ENCODE measurements around the gene GLRX3. TPM values are rescaled to one million over a fixed set of nuclear protein-coding genes. Genes with fewer than 3 reads are reported as not detected.

GLRX3 gene
- total RNA-seq, 6 experiments from 2014 or later, result 23.5 to 50.6 (median 33.4) TPM

DNA sequence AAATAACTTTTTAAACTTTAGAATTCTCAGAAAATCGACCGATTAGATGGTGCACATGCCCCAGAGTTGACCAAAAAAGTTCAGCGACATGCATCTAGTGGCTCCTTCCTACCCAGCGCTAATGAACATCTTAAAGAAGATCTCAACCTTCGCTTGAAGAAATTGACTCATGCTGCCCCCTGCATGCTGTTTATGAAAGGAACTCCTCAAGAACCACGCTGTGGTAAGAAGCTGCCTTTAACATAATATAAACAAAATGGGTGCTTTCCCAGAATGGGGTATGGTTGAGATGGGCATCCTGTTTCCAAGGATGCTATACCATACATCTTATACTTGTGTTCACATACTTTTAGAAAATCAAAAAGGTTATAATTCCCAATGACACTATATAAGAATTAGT is 24.6 kb downstream of the GLRX3 start:
- no peaks in the 10 kb centered on the region for H3K27me3 ChIP-seq
- H3K9me3 ChIP-seq, result no peaks in the 10 kb centered on the region
- intact Hi-C loops (cut with DNase I), result no loop called here
- H3K36me3 ChIP-seq, result peaks cover 0 to 36% (median 6%) of the 10 kb centered on the region in 4 donors
- 86% methylated on average over 6 of the region's 6 CpGs for WGBS (ENCODE audit: insufficient coverage, low coverage, low lambda C conversion rate, missing lambda C conversion rate)
- DNase-seq (no peak), ATAC-seq (no peak)
- H3K4me3 ChIP-seq, result no peak overlapping the region
- no peak overlapping the region for H3K27ac ChIP-seq
- no peaks in the 10 kb centered on the region for H3K4me1 ChIP-seq
- no peak for TF ChIP-seq POLR2A (IDR thresholded peaks at IDR 0.05)
- TF ChIP-seq, protein P1, sequence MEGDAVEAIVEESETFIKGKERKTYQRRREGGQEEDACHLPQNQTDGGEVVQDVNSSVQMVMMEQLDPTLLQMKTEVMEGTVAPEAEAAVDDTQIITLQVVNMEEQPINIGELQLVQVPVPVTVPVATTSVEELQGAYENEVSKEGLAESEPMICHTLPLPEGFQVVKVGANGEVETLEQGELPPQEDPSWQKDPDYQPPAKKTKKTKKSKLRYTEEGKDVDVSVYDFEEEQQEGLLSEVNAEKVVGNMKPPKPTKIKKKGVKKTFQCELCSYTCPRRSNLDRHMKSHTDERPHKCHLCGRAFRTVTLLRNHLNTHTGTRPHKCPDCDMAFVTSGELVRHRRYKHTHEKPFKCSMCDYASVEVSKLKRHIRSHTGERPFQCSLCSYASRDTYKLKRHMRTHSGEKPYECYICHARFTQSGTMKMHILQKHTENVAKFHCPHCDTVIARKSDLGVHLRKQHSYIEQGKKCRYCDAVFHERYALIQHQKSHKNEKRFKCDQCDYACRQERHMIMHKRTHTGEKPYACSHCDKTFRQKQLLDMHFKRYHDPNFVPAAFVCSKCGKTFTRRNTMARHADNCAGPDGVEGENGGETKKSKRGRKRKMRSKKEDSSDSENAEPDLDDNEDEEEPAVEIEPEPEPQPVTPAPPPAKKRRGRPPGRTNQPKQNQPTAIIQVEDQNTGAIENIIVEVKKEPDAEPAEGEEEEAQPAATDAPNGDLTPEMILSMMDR (IDR thresholded peaks at IDR 0.05), result no peak

DNA sequence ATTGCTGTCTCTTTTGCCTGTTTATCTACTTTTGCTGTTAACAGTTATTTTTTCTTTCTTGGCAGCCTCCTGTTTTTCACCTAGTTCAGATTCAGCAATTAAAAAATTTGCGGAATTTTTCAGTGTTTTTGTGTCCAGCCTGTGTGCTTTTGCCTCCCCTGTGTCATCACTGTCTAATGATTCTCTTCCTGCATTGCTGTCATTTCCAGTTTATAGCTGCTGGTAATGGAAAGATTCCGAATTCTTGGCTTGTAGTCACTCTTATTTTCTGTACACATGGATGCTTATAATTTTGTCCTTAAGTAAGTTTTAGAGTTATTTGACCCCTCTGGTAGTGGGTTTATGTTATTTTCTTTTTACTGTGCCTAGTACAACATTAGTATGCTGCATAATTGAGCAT is 25.1 kb downstream of the GLRX3 start:
- DNase-seq (no peak), ATAC-seq (no peak)
- intact Hi-C loops (cut with DNase I), result no loop called here
- peaks cover 0 to 36% (median 6%) of the 10 kb centered on the region in 4 donors for H3K36me3 ChIP-seq
- TF ChIP-seq, protein P1 (IDR thresholded peaks at IDR 0.05), result no peak
- no peak for TF ChIP-seq POLR2A (IDR thresholded peaks at IDR 0.05)
- H3K4me3 ChIP-seq, result no peak overlapping the region
- H3K9me3 ChIP-seq, result no peaks in the 10 kb centered on the region
- H3K27me3 ChIP-seq, result no peaks in the 10 kb centered on the region
- no peaks in the 10 kb centered on the region for H3K4me1 ChIP-seq
- WGBS (ENCODE audit: insufficient coverage, low coverage, low lambda C conversion rate, missing lambda C conversion rate), result 85% methylated on average over 2 of the region's 2 CpGs
- no peak overlapping the region for H3K27ac ChIP-seq

DNA sequence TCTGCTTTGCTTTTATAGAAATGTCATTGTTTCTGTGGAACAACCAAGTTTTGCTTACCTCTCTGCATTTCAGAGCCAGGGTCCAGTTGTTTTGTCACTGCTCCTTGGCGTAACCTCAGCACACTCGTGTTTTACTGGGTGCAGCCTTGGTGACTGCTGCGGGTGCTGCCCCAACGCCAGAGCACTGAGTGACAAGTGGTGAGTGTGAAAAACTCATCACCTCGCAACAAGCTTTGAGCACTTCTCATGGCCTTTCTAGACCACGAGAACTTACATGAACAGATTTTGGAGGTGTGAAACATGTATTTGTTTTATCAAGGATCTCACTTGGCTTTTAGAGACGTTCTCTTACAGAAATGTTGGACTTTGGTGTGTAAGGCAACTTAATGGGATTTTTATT is 31.0 kb downstream of the GLRX3 start:
- 96% methylated on average over 7 of the region's 7 CpGs for WGBS (ENCODE audit: insufficient coverage, low coverage, low lambda C conversion rate, missing lambda C conversion rate)
- no peak for TF ChIP-seq POLR2A (IDR thresholded peaks at IDR 0.05)
- TF ChIP-seq, protein P1 (IDR thresholded peaks at IDR 0.05), result no peak

DNA sequence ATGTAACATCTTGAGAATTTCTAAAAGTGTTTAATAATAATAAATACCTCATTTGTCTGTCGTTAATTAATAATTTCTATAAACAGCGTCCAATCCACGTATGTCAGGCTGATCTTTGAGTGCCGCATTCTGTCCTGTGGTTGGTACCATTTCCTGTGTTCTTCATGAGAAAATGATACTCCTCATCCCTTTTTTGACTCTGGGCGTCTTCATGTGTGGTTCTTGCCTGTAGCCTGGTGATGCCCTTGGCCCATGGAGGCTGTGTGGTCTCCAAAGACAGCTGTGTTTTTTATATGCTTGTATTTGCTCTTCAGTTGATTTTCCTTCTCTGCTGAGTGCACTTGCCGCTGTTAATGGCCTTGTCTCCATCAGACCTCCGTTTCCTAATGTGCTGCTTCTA is 31.5 kb downstream of the GLRX3 start:
- H3K9me3 ChIP-seq, result no peaks in the 10 kb centered on the region
- no peak for TF ChIP-seq POLR2A (IDR thresholded peaks at IDR 0.05)
- TF ChIP-seq, protein P1 (IDR thresholded peaks at IDR 0.05), result no peak
- 96% methylated on average over 6 of the region's 7 CpGs for WGBS (ENCODE audit: insufficient coverage, low coverage, low lambda C conversion rate, missing lambda C conversion rate)
- intact Hi-C loops (cut with DNase I), result no loop called here
- no peak overlapping the region for H3K4me3 ChIP-seq
- no peak overlapping the region for H3K27ac ChIP-seq
- H3K36me3 ChIP-seq, result peaks cover 0 to 29% (median 9%) of the 10 kb centered on the region in 4 donors
- DNase-seq, result no peak
- no peaks in the 10 kb centered on the region for H3K4me1 ChIP-seq
- ATAC-seq, result no peak
- no peaks in the 10 kb centered on the region for H3K27me3 ChIP-seq

More for the DNA sequence above, 31.0 kb downstream of the GLRX3 start:
- no peaks in the 10 kb centered on the region for H3K9me3 ChIP-seq
- no peak overlapping the region for H3K4me3 ChIP-seq
- DNase-seq, result no peak
- H3K36me3 ChIP-seq, result peaks cover 0 to 34% (median 9%) of the 10 kb centered on the region in 4 donors
- no peak for ATAC-seq
- H3K4me1 ChIP-seq, result no peaks in the 10 kb centered on the region
- no peak overlapping the region for H3K27ac ChIP-seq
- no peaks in the 10 kb centered on the region for H3K27me3 ChIP-seq
- intact Hi-C loops (cut with DNase I), result no loop called here

Data from right lobe of liver (tissue), 6 donors.